ENCODE measurements around the gene KMO. TPM values are rescaled to one million over a fixed set of nuclear protein-coding genes. Genes with fewer than 3 reads are reported as not detected.
A peak's percentile ranks its signal among the peaks of the same experiment; 100 is the strongest.

KMO gene
- total and polyA plus RNA-seq, 4 donors = 10.2 to 37.3 (median 19.6) TPM

GRCh38 chr1:241527146-241527545 is 5.0 kb upstream of the KMO start:
- H3K9me3 ChIP-seq (ENCODE audit: control insufficient read depth in 4 of 4, low read length in 3 of 4) = no peaks in the 10 kb centered on the region
- peaks cover 6 to 27% (median 11%) of the 10 kb centered on the region in 4 donors for H3K4me1 ChIP-seq (ENCODE audit: control insufficient read depth in 4 of 4, insufficient read depth in 4 of 4, low read length in 3 of 4)
- H3K9ac ChIP-seq (ENCODE audit: low read depth in 1 of 2, low read length in 2 of 2) = no peak overlapping the region
- no peak overlapping the region for H3K4me3 ChIP-seq (ENCODE audit: low read depth in 1 of 3, low read length in 3 of 3)
- no peaks in the 10 kb centered on the region for H3K27me3 ChIP-seq (ENCODE audit: control insufficient read depth in 4 of 4, insufficient read depth in 4 of 4, low read length in 3 of 4)
- TF ChIP-seq YY1 (IDR thresholded peaks at IDR 0.05) (no peak), MAX (IDR thresholded peaks at IDR 0.05) (no peak), FOXA1 (IDR thresholded peaks at IDR 0.05) (no peak), FOXA2 (IDR thresholded peaks at IDR 0.05) (no peak), GABPA (IDR thresholded peaks at IDR 0.05 in 1 of 2, conservative IDR thresholded peaks at IDR 0.05 in 1 of 2) (no peak), EGR1 (IDR thresholded peaks at IDR 0.05; ENCODE audit: low read depth in 2 of 2) (no peak), HNF4A (conservative IDR thresholded peaks at IDR 0.05) (no peak), RAD21 (IDR thresholded peaks at IDR 0.05) (no peak), NR2F2 (IDR thresholded peaks at IDR 0.05) (no peak), HNF4G (IDR thresholded peaks at IDR 0.05) (no peak), SP1 (IDR thresholded peaks at IDR 0.05) (no peak)
- TF ChIP-seq, protein P1, sequence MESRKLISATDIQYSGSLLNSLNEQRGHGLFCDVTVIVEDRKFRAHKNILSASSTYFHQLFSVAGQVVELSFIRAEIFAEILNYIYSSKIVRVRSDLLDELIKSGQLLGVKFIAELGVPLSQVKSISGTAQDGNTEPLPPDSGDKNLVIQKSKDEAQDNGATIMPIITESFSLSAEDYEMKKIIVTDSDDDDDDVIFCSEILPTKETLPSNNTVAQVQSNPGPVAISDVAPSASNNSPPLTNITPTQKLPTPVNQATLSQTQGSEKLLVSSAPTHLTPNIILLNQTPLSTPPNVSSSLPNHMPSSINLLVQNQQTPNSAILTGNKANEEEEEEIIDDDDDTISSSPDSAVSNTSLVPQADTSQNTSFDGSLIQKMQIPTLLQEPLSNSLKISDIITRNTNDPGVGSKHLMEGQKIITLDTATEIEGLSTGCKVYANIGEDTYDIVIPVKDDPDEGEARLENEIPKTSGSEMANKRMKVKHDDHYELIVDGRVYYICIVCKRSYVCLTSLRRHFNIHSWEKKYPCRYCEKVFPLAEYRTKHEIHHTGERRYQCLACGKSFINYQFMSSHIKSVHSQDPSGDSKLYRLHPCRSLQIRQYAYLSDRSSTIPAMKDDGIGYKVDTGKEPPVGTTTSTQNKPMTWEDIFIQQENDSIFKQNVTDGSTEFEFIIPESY (IDR thresholded peaks at IDR 0.05) = no peak
- TF ChIP-seq, protein P2, sequence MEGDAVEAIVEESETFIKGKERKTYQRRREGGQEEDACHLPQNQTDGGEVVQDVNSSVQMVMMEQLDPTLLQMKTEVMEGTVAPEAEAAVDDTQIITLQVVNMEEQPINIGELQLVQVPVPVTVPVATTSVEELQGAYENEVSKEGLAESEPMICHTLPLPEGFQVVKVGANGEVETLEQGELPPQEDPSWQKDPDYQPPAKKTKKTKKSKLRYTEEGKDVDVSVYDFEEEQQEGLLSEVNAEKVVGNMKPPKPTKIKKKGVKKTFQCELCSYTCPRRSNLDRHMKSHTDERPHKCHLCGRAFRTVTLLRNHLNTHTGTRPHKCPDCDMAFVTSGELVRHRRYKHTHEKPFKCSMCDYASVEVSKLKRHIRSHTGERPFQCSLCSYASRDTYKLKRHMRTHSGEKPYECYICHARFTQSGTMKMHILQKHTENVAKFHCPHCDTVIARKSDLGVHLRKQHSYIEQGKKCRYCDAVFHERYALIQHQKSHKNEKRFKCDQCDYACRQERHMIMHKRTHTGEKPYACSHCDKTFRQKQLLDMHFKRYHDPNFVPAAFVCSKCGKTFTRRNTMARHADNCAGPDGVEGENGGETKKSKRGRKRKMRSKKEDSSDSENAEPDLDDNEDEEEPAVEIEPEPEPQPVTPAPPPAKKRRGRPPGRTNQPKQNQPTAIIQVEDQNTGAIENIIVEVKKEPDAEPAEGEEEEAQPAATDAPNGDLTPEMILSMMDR (IDR thresholded peaks at IDR 0.05; ENCODE audit: low read depth, low read length, missing input control) = no peak
- no peak for DNase-seq (ENCODE audit: low spot score)
- H3K27ac ChIP-seq (ENCODE audit: low read depth in 1 of 2, low read length in 2 of 2) = no peak overlapping the region
- H3K36me3 ChIP-seq (ENCODE audit: control insufficient read depth in 4 of 4, insufficient read depth in 3 of 4, low read depth in 1 of 4, low read length in 3 of 4) = no peaks in the 10 kb centered on the region
- WGBS = 84% methylated on average over 3 of the region's 3 CpGs

GRCh38 chr1:241531195-241532161 is 700 bp upstream of the KMO start:
- peaks cover 0 to 31% (median 12%) of the 10 kb centered on the region in 4 donors for H3K4me1 ChIP-seq (ENCODE audit: control insufficient read depth in 4 of 4, insufficient read depth in 4 of 4, low read length in 3 of 4)
- H3K9me3 ChIP-seq (ENCODE audit: control insufficient read depth in 4 of 4, low read length in 3 of 4) = no peaks in the 10 kb centered on the region
- H3K4me3 ChIP-seq (ENCODE audit: low read depth in 1 of 3, low read length in 3 of 3) = peak overlapping the region; percentile 68 to 85 (median 76)
- H3K27me3 ChIP-seq (ENCODE audit: control insufficient read depth in 4 of 4, insufficient read depth in 4 of 4, low read length in 3 of 4) = no peaks in the 10 kb centered on the region
- peak overlapping the region; percentile 80 to 89 for H3K9ac ChIP-seq (ENCODE audit: low read depth in 1 of 2, low read length in 2 of 2)
- peaks cover 0 to 3% (median 0%) of the 10 kb centered on the region in 4 donors for H3K36me3 ChIP-seq (ENCODE audit: control insufficient read depth in 4 of 4, insufficient read depth in 3 of 4, low read depth in 1 of 4, low read length in 3 of 4)
- WGBS = under 1% methylated on average over 11 of the region's 11 CpGs
- DNase-seq (ENCODE audit: low spot score) = no peak
- peak overlapping the region; percentile 95 for H3K27ac ChIP-seq (ENCODE audit: low read depth in 1 of 2, low read length in 2 of 2)
- TF ChIP-seq HNF4G (IDR thresholded peaks at IDR 0.05) (peak; percentile 30), YY1 (IDR thresholded peaks at IDR 0.05) (peak; percentile 58), RXRA (IDR thresholded peaks at IDR 0.05) (peak; percentile 86 to 87), SP1 (IDR thresholded peaks at IDR 0.05) (peak; percentile 92), FOXA2 (IDR thresholded peaks at IDR 0.05) (peak; percentile 90), HNF4A (conservative IDR thresholded peaks at IDR 0.05) (peak; percentile 85 to 89), MAX (IDR thresholded peaks at IDR 0.05) (peak; percentile 79), JUND (IDR thresholded peaks at IDR 0.05) (peak; percentile 44 to 55)
- TF ChIP-seq, protein P3, sequence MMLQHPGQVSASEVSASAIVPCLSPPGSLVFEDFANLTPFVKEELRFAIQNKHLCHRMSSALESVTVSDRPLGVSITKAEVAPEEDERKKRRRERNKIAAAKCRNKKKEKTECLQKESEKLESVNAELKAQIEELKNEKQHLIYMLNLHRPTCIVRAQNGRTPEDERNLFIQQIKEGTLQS (IDR thresholded peaks at IDR 0.05) = no peak
- TF ChIP-seq, protein P2 (IDR thresholded peaks at IDR 0.05; ENCODE audit: low read depth, low read length, missing input control) = peak; percentile 74
- TF ChIP-seq, protein P1 (IDR thresholded peaks at IDR 0.05) = peak; percentile 61
